ENCODE results near the gene LEMD3.

The LEMD3 gene

GRCh38 chr12:65184858-65185229 lies 15.5 kb downstream of the LEMD3 start:
- TF ChIP-seq GATA3 (IDR thresholded peaks at IDR 0.05; ENCODE audit: low read depth, low read length) (no peak), GATA2 (IDR thresholded peaks at IDR 0.05; ENCODE audit: low read depth, low read length) (no peak)

- TF ChIP-seq GATA2 (IDR thresholded peaks at IDR 0.05; ENCODE audit: low read depth, low read length) (no peak), GATA3 (IDR thresholded peaks at IDR 0.05; ENCODE audit: low read depth, low read length) (no peak)
Observed at GRCh38 chr12:65187665-65188064, 18.3 kb downstream of the LEMD3 start.

- TF ChIP-seq GATA3 (IDR thresholded peaks at IDR 0.05; ENCODE audit: low read depth, low read length) (no peak), GATA2 (IDR thresholded peaks at IDR 0.05; ENCODE audit: low read depth, low read length) (no peak)
Observed at GRCh38 chr12:65188179-65188701, 18.9 kb downstream of the LEMD3 start.

- no peak for TF ChIP-seq GATA2 (IDR thresholded peaks at IDR 0.05; ENCODE audit: low read depth, low read length)
Observed at GRCh38 chr12:65189028-65189718, 19.8 kb downstream of the LEMD3 start.

- TF ChIP-seq GATA2 (IDR thresholded peaks at IDR 0.05; ENCODE audit: low read depth, low read length), result no peak
- TF ChIP-seq GATA3 (IDR thresholded peaks at IDR 0.05; ENCODE audit: low read depth, low read length), result no peak
Observed at GRCh38 chr12:65192963-65193516, 23.7 kb downstream of the LEMD3 start.

- TF ChIP-seq GATA2 (IDR thresholded peaks at IDR 0.05; ENCODE audit: low read depth, low read length) (no peak), GATA3 (IDR thresholded peaks at IDR 0.05; ENCODE audit: low read depth, low read length) (no peak)
Observed at GRCh38 chr12:65194949-65195348, 25.6 kb downstream of the LEMD3 start.

GRCh38 chr12:65195387-65196055 lies 26.1 kb downstream of the LEMD3 start:
- TF ChIP-seq GATA2 (IDR thresholded peaks at IDR 0.05; ENCODE audit: low read depth, low read length) (no peak), GATA3 (IDR thresholded peaks at IDR 0.05; ENCODE audit: low read depth, low read length) (no peak)

- no peak for TF ChIP-seq GATA2 (IDR thresholded peaks at IDR 0.05; ENCODE audit: low read depth, low read length)
- TF ChIP-seq GATA3 (IDR thresholded peaks at IDR 0.05; ENCODE audit: low read depth, low read length), result no peak
Observed at GRCh38 chr12:65196762-65197567, 27.6 kb downstream of the LEMD3 start.

GRCh38 chr12:65199604-65200003 lies 30.2 kb downstream of the LEMD3 start:
- TF ChIP-seq GATA3 (IDR thresholded peaks at IDR 0.05; ENCODE audit: low read depth, low read length), result no peak
- TF ChIP-seq GATA2 (IDR thresholded peaks at IDR 0.05; ENCODE audit: low read depth, low read length), result no peak

GRCh38 chr12:65200007-65200665 lies 30.8 kb downstream of the LEMD3 start:
- no peak for TF ChIP-seq GATA2 (IDR thresholded peaks at IDR 0.05; ENCODE audit: low read depth, low read length)
- TF ChIP-seq GATA3 (IDR thresholded peaks at IDR 0.05; ENCODE audit: low read depth, low read length), result no peak

GRCh38 chr12:65203376-65203775 lies 34.0 kb downstream of the LEMD3 start:
- TF ChIP-seq GATA3 (IDR thresholded peaks at IDR 0.05; ENCODE audit: low read depth, low read length) (no peak), GATA2 (IDR thresholded peaks at IDR 0.05; ENCODE audit: low read depth, low read length) (no peak)

- TF ChIP-seq GATA3 (IDR thresholded peaks at IDR 0.05; ENCODE audit: low read depth, low read length) (no peak), GATA2 (IDR thresholded peaks at IDR 0.05; ENCODE audit: low read depth, low read length) (no peak)
Observed at GRCh38 chr12:65204886-65205525, 35.6 kb downstream of the LEMD3 start.

GRCh38 chr12:65205886-65206285 lies 36.5 kb downstream of the LEMD3 start:
- TF ChIP-seq GATA2 (IDR thresholded peaks at IDR 0.05; ENCODE audit: low read depth, low read length) (no peak), GATA3 (IDR thresholded peaks at IDR 0.05; ENCODE audit: low read depth, low read length) (no peak)
